Gastrocnemius medialis (tissue), 4 donors: ENCODE results near the gene SIKE1. TPM values are rescaled to one million over a fixed set of nuclear protein-coding genes. Genes with fewer than 3 reads are reported as not detected.

Experiments
- ATAC-seq, 2 donors: fragments of 150-250 bp; one replicate each; pipeline ENCODE4 v1.9.1; 2016
- DNase-seq, 2 donors: peaks; one replicate each; pipeline ENCODE4 v3.0.0-alpha.2; 2019
- H3K27ac ChIP-seq, 4 donors: fragments of 200-600 bp; sonication (generic); 1 replicate in 1 of 4; 2 replicates in 3 of 4; pipeline ENCODE4 v1.5.1; 2016 to 2018; ENCODE audit warnings: mild to moderate bottlenecking in 2 of 4, moderate library complexity in 1 of 4
- H3K27me3 ChIP-seq, 3 donors: fragments of 200-600 bp; sonication (generic) in 2 of 3; 1 replicate in 1 of 3; 2 replicates in 2 of 3; pipeline versions ENCODE4 v1.5.1 to v1.6.0; 2016 to 2019; ENCODE audit warnings: mild to moderate bottlenecking in 1 of 3, moderate library complexity in 1 of 3
- H3K36me3 ChIP-seq, 2 donors: fragments of 200-600 bp; sonication (generic) in 1 of 2; one replicate each; pipeline ENCODE4 v1.5.1; 2017 to 2018
- H3K4me1 ChIP-seq, 2 donors: fragments of 200-600 bp; sonication (generic) in 1 of 2; one replicate each; pipeline ENCODE4 v1.5.1; 2016 to 2017; ENCODE audit warnings: mild to moderate bottlenecking in 2 of 2
- H3K4me3 ChIP-seq, 4 donors: fragments of 200-600 bp; sonication (generic) in 3 of 4; 1 replicate in 1 of 4; 2 replicates in 3 of 4; pipeline ENCODE4 v1.5.1; 2016 to 2019; ENCODE audit warnings: mild to moderate bottlenecking in 2 of 4
- H3K9me3 ChIP-seq, 3 donors: fragments of 200-600 bp; sonication (generic) in 2 of 3; 1 replicate in 1 of 3; 2 replicates in 2 of 3; pipeline ENCODE4 v1.5.1; 2016 to 2019
- CTCF ChIP-seq, 5 experiments: fragments of 450-650 bp in 3 of 5; fragments of 200-600 bp in 2 of 5; sonication (generic) in 2 of 5; IDR thresholded peaks in 4 of 5; conservative IDR thresholded peaks in 1 of 5; 1 replicate in 4 of 5; 2 replicates in 1 of 5; pipeline ENCODE4 v1.5.1; 2016 to 2019; ENCODE audit warnings: antibody characterized with exemption in 5 of 5, mild to moderate bottlenecking in 3 of 5, moderate library complexity in 3 of 5
- POLR2A ChIP-seq, 2 donors: fragments of 450-650 bp; IDR thresholded peaks; one replicate each; pipeline ENCODE4 v1.6.1; 2017; ENCODE audit warnings: antibody characterized with exemption in 2 of 2, mild to moderate bottlenecking in 2 of 2, moderate library complexity in 2 of 2
- in situ Hi-C, 4 donors: fragments of 200-750 bp; cut with MboI; loops; one replicate each; pipeline versions ENCODE4 v1.15.0 to v1.8.0; 2017; ENCODE audit warnings: low sequenced_read_pairs in 4 of 4
- intact Hi-C: fragments of 100-400 bp; cut with DNase I; formaldehyde crosslinking; loops from one replicate; pipeline ENCODE4 v1.15.1; 2023; ENCODE audit warnings: low total_unique reads
- total RNA-seq, 4 donors: library from RNA; depleted of rRNA; stranded (reverse); fragments of >200 nt; gene quantifications; one replicate each; pipeline versions ENCODE4 v1.1.0 to v1.2.3, GENCODE V29; 2016

SIKE1 gene
- total RNA-seq, 4 donors from 2014 or later = 25.7 to 37.8 (median 36.3) TPM

- Histone ChIP-seq H3K27me3 (no peaks in the 10 kb centered on the region), H3K4me3 (no peak overlapping the region), H3K9me3 (no peaks in the 10 kb centered on the region), H3K36me3 (peaks cover 0 to 79% of the 10 kb centered on the region in 2 donors), H3K27ac (peak overlapping the region; percentile 44 to 74 (median 66)), H3K4me1 (peaks cover 23 to 47% of the 10 kb centered on the region in 2 donors)
- intact Hi-C loops = no loop called here
- TF ChIP-seq CTCF (IDR thresholded peaks at IDR 0.05 in 4 of 5, conservative IDR thresholded peaks at IDR 0.05 in 1 of 5) (no peak), POLR2A (IDR thresholded peaks at IDR 0.05) (no peak)
- DNase-seq (no peak), ATAC-seq (no peak)
- in situ Hi-C loops = no loop called here
Observed at GRCh38 chr1:114729782-114730181, 50.7 kb downstream of the SIKE1 start.

DNA sequence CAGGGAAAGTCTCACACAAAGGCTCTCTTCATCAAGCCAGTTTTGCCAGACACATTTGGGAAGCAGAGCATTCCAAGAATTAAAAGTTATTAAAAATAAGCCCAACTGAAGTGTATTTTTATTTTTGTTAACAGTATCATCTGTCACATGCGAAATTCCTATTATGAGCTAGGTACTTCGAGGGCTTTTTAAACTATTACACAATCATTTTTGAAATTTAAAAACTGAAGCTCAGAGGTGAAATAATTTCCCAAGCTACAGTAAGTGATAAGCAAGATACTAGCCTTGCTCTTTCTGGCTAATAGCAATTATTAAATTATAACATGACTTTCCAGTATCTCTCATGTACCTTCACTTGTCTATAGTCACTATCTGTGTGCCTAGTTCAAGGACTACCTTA is 51.9 kb downstream of the SIKE1 start:
- H3K27me3 ChIP-seq = no peaks in the 10 kb centered on the region
- DNase-seq (no peak), ATAC-seq (no peak)
- intact Hi-C loops = no loop called here
- H3K4me3 ChIP-seq = no peak overlapping the region
- in situ Hi-C loops = no loop called here
- TF ChIP-seq CTCF (IDR thresholded peaks at IDR 0.05 in 4 of 5, conservative IDR thresholded peaks at IDR 0.05 in 1 of 5) (no peak), POLR2A (IDR thresholded peaks at IDR 0.05) (no peak)
- H3K36me3 ChIP-seq = peaks cover 0 to 78% of the 10 kb centered on the region in 2 donors
- H3K9me3 ChIP-seq = no peaks in the 10 kb centered on the region
- peak overlapping the region; percentile 44 to 74 (median 66) for H3K27ac ChIP-seq
- peaks cover 32 to 51% of the 10 kb centered on the region in 2 donors for H3K4me1 ChIP-seq

DNA sequence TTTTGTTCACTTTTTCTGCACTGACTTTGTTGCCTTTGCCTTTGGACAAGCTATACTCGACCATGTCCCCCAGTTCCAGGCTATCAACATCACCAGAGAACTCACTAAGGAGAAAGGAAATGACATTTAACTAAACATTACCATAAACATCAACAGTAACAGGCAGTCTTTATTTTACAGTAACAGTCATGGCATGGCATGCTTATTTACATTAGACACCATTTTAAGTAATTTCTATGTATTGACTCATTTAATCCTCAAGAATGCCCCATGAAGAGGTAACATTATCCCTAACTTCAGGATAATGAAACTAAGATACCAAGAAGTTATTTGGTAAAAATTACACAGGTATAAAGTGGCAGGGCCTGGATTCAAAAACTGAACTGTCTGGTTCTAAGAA is 55.3 kb downstream of the SIKE1 start:
- intact Hi-C loops = no loop called here
- Histone ChIP-seq H3K4me3 (no peak overlapping the region), H3K36me3 (peaks cover 0 to 78% of the 10 kb centered on the region in 2 donors), H3K9me3 (no peaks in the 10 kb centered on the region), H3K27ac (peak overlapping the region in 3 of 4 donors; percentile 69 to 88 (median 74)), H3K27me3 (no peaks in the 10 kb centered on the region), H3K4me1 (peaks cover 48 to 52% of the 10 kb centered on the region in 2 donors)
- DNase-seq (no peak), ATAC-seq (no peak)
- TF ChIP-seq CTCF (IDR thresholded peaks at IDR 0.05 in 4 of 5, conservative IDR thresholded peaks at IDR 0.05 in 1 of 5) = no peak
- in situ Hi-C loops = no loop called here

- peak overlapping the region; percentile 66 to 88 (median 72) for H3K27ac ChIP-seq
- in situ Hi-C loops = no loop called here
- ATAC-seq (peak in 1 of 2 donors; percentile 52), DNase-seq (no peak)
- H3K4me1 ChIP-seq = peaks cover 42% of the 10 kb centered on the region in 2 donors
- intact Hi-C loops = no loop called here
- no peak for TF ChIP-seq POLR2A (IDR thresholded peaks at IDR 0.05)
- TF ChIP-seq CTCF (IDR thresholded peaks at IDR 0.05 in 4 of 5, conservative IDR thresholded peaks at IDR 0.05 in 1 of 5) = no peak
- no peak overlapping the region for H3K4me3 ChIP-seq
- H3K36me3 ChIP-seq = peaks cover 0 to 82% of the 10 kb centered on the region in 2 donors
- H3K27me3 ChIP-seq = no peaks in the 10 kb centered on the region
- H3K9me3 ChIP-seq = no peaks in the 10 kb centered on the region
Observed at GRCh38 chr1:114723915-114724314, 56.6 kb downstream of the SIKE1 start.

- Histone ChIP-seq H3K27ac (peak overlapping the region; percentile 66 to 88 (median 72)), H3K27me3 (no peaks in the 10 kb centered on the region), H3K4me1 (peaks cover 37 to 42% of the 10 kb centered on the region in 2 donors), H3K9me3 (no peaks in the 10 kb centered on the region), H3K4me3 (no peak overlapping the region), H3K36me3 (peaks cover 0 to 86% of the 10 kb centered on the region in 2 donors)
- no peak for ATAC-seq
- intact Hi-C loops = no loop called here
- no peak for TF ChIP-seq POLR2A (IDR thresholded peaks at IDR 0.05)
- TF ChIP-seq CTCF (IDR thresholded peaks at IDR 0.05 in 4 of 5, conservative IDR thresholded peaks at IDR 0.05 in 1 of 5) = no peak
- in situ Hi-C loops = no loop called here
- no peak for DNase-seq
Observed at GRCh38 chr1:114723457-114723856, 57.0 kb downstream of the SIKE1 start.
